Measurements from ENCODE around the gene PRSS56.
A peak's percentile ranks its signal among the peaks of the same experiment; 100 is the strongest.
"Not testable (repeated sequence)": the region's sequence is repeated elsewhere in the genome, so short reads cannot be mapped to it uniquely, and the experiment has no call there.

The PRSS56 gene

GRCh38 chr2:232544674-232545073, 24.5 kb downstream of the PRSS56 start:
- H3K27me3 Mint-ChIP-seq, result no peaks in the 10 kb centered on the region
- DNase-seq (no peak), ATAC-seq (no peak)
- no peak overlapping the region for H3K4me3 Mint-ChIP-seq
- H3K27ac Mint-ChIP-seq, result no peak overlapping the region
- peaks cover 31% of the 10 kb centered on the region for H3K4me1 Mint-ChIP-seq
- H3K9me3 Mint-ChIP-seq, result peaks cover 4% of the 10 kb centered on the region
- H3K36me3 Mint-ChIP-seq (ENCODE audit: low read depth), result peaks cover 36% of the 10 kb centered on the region

- peaks cover 40% of the 10 kb centered on the region for H3K36me3 Mint-ChIP-seq (ENCODE audit: low read depth)
- no peak overlapping the region for H3K27ac Mint-ChIP-seq
- peaks cover 4% of the 10 kb centered on the region for H3K9me3 Mint-ChIP-seq
- no peaks in the 10 kb centered on the region for H3K27me3 Mint-ChIP-seq
- no peak for ATAC-seq
- no peak for DNase-seq
- no peak overlapping the region for H3K4me3 Mint-ChIP-seq
- peaks cover 32% of the 10 kb centered on the region for H3K4me1 Mint-ChIP-seq
These were observed 25.6 kb downstream of the PRSS56 start for GRCh38 chr2:232545511-232546375.

DNA sequence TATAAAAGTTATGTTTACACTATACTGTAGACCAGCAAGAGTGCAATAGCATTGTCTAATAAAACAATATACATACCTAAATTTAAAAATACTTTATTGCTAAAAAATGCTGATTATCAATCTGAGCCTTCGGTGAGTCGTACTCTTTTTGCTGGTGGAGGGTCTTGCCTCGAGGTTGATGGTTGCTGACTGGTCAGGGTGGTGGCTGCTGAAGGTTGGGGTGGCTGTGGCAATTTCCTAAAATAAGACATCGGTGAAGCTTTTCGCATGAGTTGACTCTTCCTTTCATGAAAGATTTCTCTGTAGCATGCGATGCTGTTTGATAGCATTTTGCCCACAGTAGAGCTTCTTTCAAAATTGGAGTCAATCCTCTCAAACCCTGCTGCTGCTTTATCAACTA, 27.8 kb downstream of the PRSS56 start:
- peaks cover 46% of the 10 kb centered on the region for H3K4me1 Mint-ChIP-seq
- no peaks in the 10 kb centered on the region for H3K27me3 Mint-ChIP-seq
- DNase-seq (no peak), ATAC-seq (no peak)
- peaks cover 40% of the 10 kb centered on the region for H3K36me3 Mint-ChIP-seq (ENCODE audit: low read depth)
- peaks cover 4% of the 10 kb centered on the region for H3K9me3 Mint-ChIP-seq
- no peak overlapping the region for H3K4me3 Mint-ChIP-seq
- no peak overlapping the region for H3K27ac Mint-ChIP-seq

DNA sequence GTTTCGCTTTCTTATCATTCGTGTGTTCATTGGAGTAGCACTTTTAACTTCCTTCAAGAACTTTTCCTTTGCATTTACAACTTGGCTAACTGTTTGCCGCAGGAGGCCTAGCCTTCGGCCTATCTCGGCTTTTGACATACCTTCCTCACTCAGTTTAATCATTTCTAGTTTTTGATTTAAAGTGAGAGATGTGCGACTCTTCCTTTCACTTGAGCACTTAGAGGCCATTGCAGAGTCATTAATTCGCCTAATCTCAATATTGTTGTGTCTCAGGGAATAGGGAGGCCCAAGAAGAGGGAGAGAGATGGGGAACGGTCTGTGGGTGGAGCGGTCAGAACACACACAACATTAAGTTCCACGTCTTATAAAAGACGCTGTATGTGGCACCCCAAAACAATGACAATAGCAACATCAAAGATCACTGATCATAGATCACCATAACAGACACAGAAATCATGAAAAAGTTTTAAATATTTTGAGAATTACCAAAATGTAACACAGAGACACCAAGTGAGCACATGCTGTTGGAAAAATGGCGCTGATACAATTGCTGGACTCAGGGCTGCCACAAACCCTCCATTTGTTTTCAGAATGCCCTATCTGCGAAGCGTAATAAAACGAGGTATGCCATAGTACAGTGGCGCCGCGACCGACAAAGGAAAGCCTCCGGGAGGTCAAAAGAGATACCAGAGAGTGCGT, 29.6 kb downstream of the PRSS56 start:
- Mint-ChIP-seq H3K36me3 (ENCODE audit: low read depth) (peaks cover 39% of the 10 kb centered on the region), H3K4me1 (peaks cover 63% of the 10 kb centered on the region)
- DNase-seq, result no peak

DNA sequence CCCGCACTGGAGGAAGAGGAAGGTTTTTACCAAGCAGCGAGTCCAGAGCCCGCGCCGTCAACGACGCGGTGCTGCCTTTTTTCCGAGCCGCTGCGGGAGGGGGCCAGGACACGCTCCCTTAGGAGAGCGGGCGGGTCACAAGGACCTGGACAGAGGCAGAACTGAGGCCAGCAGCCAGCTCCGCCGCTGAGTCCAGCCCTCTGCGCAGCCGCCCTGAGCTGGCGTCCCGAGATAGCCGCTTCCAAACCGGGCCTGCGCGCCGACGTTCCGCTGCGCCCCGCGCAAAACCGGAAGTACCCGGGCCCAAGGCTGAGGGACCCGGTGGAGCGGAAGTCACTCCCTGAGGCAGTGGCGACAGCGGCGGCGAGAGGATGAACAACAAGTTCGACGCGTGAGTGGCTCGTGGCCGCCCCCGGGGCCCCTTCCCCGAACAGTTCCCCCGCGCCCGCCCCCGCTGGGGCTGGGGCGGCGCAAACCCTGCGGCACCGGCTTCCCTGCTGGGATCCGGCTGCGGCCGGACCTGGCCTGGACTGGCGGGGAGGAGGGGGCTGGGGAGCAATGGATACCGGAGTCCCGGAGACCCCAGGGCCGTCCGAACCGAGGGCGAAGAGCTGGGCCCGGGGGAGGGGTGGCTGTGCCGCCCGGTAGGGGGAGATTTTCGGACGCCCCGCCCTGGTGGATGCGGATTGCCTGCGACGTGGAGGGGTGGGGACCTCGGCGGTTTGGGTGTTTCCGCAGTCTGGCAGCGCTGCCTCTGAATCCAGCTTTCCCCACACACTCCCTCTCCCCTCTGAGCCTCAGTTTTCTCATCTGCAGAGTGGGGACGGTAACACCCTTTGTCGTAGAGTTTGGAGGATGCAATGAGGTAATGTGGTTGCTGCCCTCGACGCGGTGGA, 30.4 kb downstream of the PRSS56 start, which contains the start of the genes EIF4E2 and TIGD1:
EIF4E2 (plus strand) TSS at position 336 of the 896 bp plus-strand sequence; CDS start at position 372, 36 bp downstream.
TIGD1 (minus strand) TSS at position 204 of the 896 bp plus-strand sequence. CDS start 675 bp downstream, outside the sequence.
- Mint-ChIP-seq H3K4me3 (peak within 1 kb of the TSS; percentile 98), H3K27me3 (no peaks in the 10 kb centered on the region), H3K27ac (peak within 1 kb of the TSS; percentile 98), H3K9me3 (peaks cover 4% of the 10 kb centered on the region), H3K4me1 (peaks cover 67% of the 10 kb centered on the region), H3K36me3 (ENCODE audit: low read depth) (peaks cover 39% of the 10 kb centered on the region)
- peak; percentile 97 for ATAC-seq
- peak; percentile 93 for DNase-seq

More for the DNA sequence above, 29.6 kb downstream of the PRSS56 start:
- Mint-ChIP-seq H3K27me3 (no peaks in the 10 kb centered on the region), H3K4me3 (peak overlapping the region; percentile 98), H3K27ac (peak overlapping the region; percentile 98), H3K9me3 (peaks cover 4% of the 10 kb centered on the region)
- no peak for ATAC-seq

- DNase-seq (no peak), ATAC-seq (no peak)
- peaks cover 37% of the 10 kb centered on the region for H3K36me3 Mint-ChIP-seq (ENCODE audit: low read depth)
- no peaks in the 10 kb centered on the region for H3K27me3 Mint-ChIP-seq
- H3K9me3 Mint-ChIP-seq, result peaks cover 4% of the 10 kb centered on the region
- H3K4me1 Mint-ChIP-seq, result peaks cover 67% of the 10 kb centered on the region
- H3K27ac Mint-ChIP-seq, result peak overlapping the region; percentile 98
- H3K4me3 Mint-ChIP-seq, result peak overlapping the region; percentile 98
These were observed 31.1 kb downstream of the PRSS56 start for GRCh38 chr2:232551250-232551638.

DNA sequence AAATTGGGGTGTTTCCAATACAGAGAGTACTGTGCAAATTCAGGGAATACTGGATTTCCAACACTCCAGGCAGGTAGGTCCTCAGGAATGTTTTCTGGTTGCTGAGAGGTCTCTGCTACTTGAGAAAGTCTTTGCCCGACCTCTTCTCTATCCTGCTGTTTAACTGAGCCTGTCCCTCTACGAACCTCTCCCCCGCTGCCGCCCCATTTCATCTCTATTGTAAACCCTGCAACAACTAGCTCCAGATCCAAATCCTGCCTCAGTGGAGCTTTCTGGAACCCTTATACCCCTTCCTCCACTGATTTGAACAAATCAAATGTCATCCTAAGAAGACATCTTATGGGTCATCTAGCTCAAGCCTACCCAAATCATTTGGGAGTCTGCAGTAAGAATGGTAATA, 31.6 kb downstream of the PRSS56 start:
- ATAC-seq (no peak), DNase-seq (no peak)
- peak overlapping the region; percentile 98 for H3K27ac Mint-ChIP-seq
- H3K9me3 Mint-ChIP-seq, result peaks cover 4% of the 10 kb centered on the region
- peaks cover 64% of the 10 kb centered on the region for H3K4me1 Mint-ChIP-seq
- H3K27me3 Mint-ChIP-seq, result no peaks in the 10 kb centered on the region
- peaks cover 36% of the 10 kb centered on the region for H3K36me3 Mint-ChIP-seq (ENCODE audit: low read depth)
- H3K4me3 Mint-ChIP-seq, result peak overlapping the region; percentile 98

DNA sequence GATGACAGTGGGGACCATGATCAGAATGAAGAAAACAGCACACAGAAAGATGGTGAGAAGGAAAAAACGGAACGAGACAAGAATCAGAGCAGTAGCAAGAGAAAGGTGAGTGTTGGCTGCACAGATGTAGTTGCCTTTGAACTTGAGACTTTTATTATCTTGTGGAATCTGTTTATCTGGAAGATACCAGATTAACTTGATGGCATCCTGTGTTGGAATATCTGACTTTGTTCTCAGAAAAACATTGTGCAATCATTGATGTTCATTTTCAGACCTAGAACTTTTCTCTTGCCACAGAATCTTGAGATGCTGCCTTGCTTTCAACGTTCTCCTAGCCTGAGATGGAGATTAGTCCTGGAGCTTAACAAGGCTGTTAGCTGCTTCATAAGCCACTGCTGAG, 36.2 kb downstream of the PRSS56 start:
- DNase-seq (no peak), ATAC-seq (no peak)
- peak overlapping the region; percentile 14 for H3K27ac Mint-ChIP-seq
- peaks cover 33% of the 10 kb centered on the region for H3K36me3 Mint-ChIP-seq (ENCODE audit: low read depth)
- H3K4me3 Mint-ChIP-seq, result no peak overlapping the region
- H3K9me3 Mint-ChIP-seq, result no peaks in the 10 kb centered on the region
- H3K27me3 Mint-ChIP-seq, result no peaks in the 10 kb centered on the region
- peaks cover 33% of the 10 kb centered on the region for H3K4me1 Mint-ChIP-seq

GRCh38 chr2:232562515-232563151, 42.4 kb downstream of the PRSS56 start:
- no peak overlapping the region for H3K4me3 Mint-ChIP-seq
- DNase-seq, result no peak
- H3K27me3 Mint-ChIP-seq, result no peaks in the 10 kb centered on the region
- no peak overlapping the region for H3K27ac Mint-ChIP-seq
- ATAC-seq, result no peak
- H3K36me3 Mint-ChIP-seq (ENCODE audit: low read depth), result peaks cover 53% of the 10 kb centered on the region
- peaks cover 2% of the 10 kb centered on the region for H3K4me1 Mint-ChIP-seq
- H3K9me3 Mint-ChIP-seq, result no peaks in the 10 kb centered on the region

DNA sequence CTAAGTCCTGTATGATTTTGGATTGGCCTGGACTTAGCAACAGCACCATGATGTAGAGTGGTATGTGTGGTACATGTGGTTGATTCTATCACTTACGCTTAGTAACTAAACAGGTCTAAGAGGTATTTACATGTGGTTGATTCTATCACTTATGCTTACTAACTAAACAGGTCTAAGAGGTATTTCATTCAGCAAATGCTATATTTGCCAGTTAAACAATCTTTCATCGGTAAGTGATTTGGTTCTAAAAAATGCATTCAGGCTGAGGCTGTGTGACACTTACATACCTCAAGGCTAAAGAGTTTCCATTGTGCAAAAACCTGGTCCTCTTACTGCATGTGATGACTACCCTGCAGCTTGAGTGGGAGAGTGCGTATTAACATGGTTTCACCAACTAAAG, 43.4 kb downstream of the PRSS56 start:
- Mint-ChIP-seq H3K27ac (no peak overlapping the region), H3K4me3 (no peak overlapping the region), H3K4me1 (peaks cover 2% of the 10 kb centered on the region), H3K36me3 (ENCODE audit: low read depth) (peaks cover 56% of the 10 kb centered on the region), H3K27me3 (no peaks in the 10 kb centered on the region), H3K9me3 (no peaks in the 10 kb centered on the region)
- DNase-seq (no peak), ATAC-seq (peak; percentile 28)

GRCh38 chr2:232567721-232568120, 47.5 kb downstream of the PRSS56 start:
- peaks cover 54% of the 10 kb centered on the region for H3K36me3 Mint-ChIP-seq (ENCODE audit: low read depth)

DNA sequence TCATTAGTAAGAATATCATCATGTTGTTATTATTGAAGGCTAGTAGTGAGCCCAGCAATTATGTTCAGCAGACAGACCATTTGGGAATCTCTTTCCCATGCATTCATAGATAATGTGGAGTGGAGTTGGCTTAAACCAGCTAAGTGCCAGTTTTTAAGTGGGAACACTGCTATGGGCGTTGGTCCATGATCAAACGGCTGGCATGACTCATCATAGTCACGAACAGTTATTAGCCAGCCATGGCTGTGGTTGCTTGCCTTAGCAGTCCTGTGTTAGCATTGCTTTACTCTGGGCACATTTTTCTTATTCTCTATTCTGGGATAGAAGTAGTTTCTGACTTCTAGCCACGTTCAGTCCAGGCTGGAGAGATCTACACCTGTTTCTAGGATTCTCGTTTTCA, 48.0 kb downstream of the PRSS56 start:
- no peak overlapping the region for H3K27ac Mint-ChIP-seq
- DNase-seq (no peak), ATAC-seq (no peak)
- peaks cover 53% of the 10 kb centered on the region for H3K36me3 Mint-ChIP-seq (ENCODE audit: low read depth)
- H3K4me3 Mint-ChIP-seq, result no peak overlapping the region
- no peaks in the 10 kb centered on the region for H3K4me1 Mint-ChIP-seq
- H3K9me3 Mint-ChIP-seq, result no peaks in the 10 kb centered on the region
- no peaks in the 10 kb centered on the region for H3K27me3 Mint-ChIP-seq

More at GRCh38 chr2:232567721-232568120, 47.5 kb downstream of the PRSS56 start:
- DNase-seq (no peak), ATAC-seq (no peak)
- no peak overlapping the region for H3K27ac Mint-ChIP-seq
- no peaks in the 10 kb centered on the region for H3K9me3 Mint-ChIP-seq
- peaks cover under 1% of the 10 kb centered on the region for H3K4me1 Mint-ChIP-seq
- H3K4me3 Mint-ChIP-seq, result no peak overlapping the region
- H3K27me3 Mint-ChIP-seq, result no peaks in the 10 kb centered on the region

GRCh38 chr2:232569541-232569940, 49.4 kb downstream of the PRSS56 start:
- no peaks in the 10 kb centered on the region for H3K9me3 Mint-ChIP-seq
- H3K4me1 Mint-ChIP-seq, result no peaks in the 10 kb centered on the region
- no peak overlapping the region for H3K27ac Mint-ChIP-seq
- H3K4me3 Mint-ChIP-seq, result no peak overlapping the region
- ATAC-seq, result no peak
- no peaks in the 10 kb centered on the region for H3K27me3 Mint-ChIP-seq
- peaks cover 52% of the 10 kb centered on the region for H3K36me3 Mint-ChIP-seq (ENCODE audit: low read depth)
- no peak for DNase-seq

GRCh38 chr2:232570481-232570880, 50.3 kb downstream of the PRSS56 start:
- peaks cover 48% of the 10 kb centered on the region for H3K36me3 Mint-ChIP-seq (ENCODE audit: low read depth)
- ATAC-seq, DNase-seq, H3K4me1 Mint-ChIP-seq, H3K27ac Mint-ChIP-seq, H3K4me3 Mint-ChIP-seq, H3K9me3 Mint-ChIP-seq, H3K27me3 Mint-ChIP-seq: not testable (repeated sequence)

Measured in activated naive CD8-positive, alpha-beta T cell treated with anti-CD3 and anti-CD28 coated beads, Interleukin-2, amount 50 U/mL, for 24 hours (primary cell).